Measurements from ENCODE around the gene EIF2S3.

Gene EIF2S3

DNA sequence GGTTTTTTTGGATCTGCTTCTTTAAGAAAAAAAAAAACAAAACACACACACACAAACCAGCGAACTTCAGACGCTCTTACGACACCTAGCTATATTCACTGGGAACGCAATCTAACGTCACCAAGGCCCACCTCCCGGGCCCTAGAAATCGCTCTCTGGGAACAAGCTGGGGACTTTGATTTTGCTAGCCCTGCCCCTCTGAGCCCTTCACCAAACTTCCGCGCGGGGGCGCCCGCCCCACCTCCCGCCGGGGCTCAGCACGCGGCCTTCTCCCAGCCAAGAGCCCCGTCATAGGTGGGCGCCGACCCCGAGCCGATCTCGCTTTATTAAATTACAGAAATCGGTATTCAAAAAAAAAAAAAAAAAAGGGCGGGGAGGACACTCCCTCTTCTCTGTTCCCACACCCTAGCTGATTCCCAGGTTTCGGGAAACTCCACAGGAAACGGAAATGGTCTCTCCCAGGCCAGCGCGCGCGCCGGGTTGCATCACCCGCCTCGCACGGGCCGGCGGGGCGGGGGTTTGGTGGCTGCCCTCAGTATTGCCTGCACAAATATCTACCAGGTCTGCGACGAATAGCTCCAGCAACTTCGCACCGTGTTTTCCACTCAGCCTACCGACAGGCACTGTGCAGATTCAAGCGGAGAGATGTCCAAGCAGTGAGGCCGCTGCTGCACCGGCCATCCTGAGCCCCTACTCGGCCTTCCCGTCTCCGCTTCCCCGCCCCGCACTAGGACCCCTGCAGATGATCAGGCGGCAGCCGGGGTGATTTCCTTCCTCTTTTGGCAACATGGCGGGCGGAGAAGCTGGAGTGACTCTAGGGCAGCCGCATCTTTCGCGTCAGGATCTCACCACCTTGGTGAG lies at the start of gene EIF2S3:
Gene EIF2S3 (plus strand): TSS at position 775 of the 861 bp plus-strand sequence. CDS start 13 bp downstream, at position 788.
- TF ChIP-seq, protein P1, sequence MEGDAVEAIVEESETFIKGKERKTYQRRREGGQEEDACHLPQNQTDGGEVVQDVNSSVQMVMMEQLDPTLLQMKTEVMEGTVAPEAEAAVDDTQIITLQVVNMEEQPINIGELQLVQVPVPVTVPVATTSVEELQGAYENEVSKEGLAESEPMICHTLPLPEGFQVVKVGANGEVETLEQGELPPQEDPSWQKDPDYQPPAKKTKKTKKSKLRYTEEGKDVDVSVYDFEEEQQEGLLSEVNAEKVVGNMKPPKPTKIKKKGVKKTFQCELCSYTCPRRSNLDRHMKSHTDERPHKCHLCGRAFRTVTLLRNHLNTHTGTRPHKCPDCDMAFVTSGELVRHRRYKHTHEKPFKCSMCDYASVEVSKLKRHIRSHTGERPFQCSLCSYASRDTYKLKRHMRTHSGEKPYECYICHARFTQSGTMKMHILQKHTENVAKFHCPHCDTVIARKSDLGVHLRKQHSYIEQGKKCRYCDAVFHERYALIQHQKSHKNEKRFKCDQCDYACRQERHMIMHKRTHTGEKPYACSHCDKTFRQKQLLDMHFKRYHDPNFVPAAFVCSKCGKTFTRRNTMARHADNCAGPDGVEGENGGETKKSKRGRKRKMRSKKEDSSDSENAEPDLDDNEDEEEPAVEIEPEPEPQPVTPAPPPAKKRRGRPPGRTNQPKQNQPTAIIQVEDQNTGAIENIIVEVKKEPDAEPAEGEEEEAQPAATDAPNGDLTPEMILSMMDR (IDR thresholded peaks at IDR 0.05; ENCODE audit: borderline replicate concordance, control extremely low read depth, extremely low read depth, insufficient read depth, missing control alignments) = peak; percentile 49
- in situ Hi-C loops (cut with MboI; ENCODE audit: low sequenced_read_pairs, unreplicated experiment) = no loop called here
- DNase-seq (ENCODE audit: low spot score) = peak; percentile 87

DNA sequence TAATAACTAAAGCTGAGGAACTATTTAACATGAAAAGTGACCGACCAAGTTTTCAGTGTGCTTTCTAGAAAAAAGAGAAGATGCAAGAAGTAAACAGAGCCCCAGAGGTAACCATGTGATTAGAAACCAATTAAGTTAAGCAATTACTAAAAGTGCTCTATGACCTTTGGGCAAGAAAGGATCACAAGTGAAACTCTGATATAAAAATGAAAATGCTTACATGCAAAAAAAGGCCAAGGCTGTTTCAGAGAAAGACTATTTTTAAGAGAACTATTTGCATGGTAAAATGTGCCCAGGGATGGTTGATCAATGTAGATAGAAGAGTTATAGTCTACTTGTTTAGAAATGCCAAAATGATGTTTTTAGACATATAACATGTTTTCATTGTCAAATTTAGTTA lies 49.7 kb upstream of the EIF2S3 start:
- DNase-seq (ENCODE audit: low spot score) = no peak
- in situ Hi-C loops (cut with MboI; ENCODE audit: low sequenced_read_pairs, unreplicated experiment) = no loop called here

DNA sequence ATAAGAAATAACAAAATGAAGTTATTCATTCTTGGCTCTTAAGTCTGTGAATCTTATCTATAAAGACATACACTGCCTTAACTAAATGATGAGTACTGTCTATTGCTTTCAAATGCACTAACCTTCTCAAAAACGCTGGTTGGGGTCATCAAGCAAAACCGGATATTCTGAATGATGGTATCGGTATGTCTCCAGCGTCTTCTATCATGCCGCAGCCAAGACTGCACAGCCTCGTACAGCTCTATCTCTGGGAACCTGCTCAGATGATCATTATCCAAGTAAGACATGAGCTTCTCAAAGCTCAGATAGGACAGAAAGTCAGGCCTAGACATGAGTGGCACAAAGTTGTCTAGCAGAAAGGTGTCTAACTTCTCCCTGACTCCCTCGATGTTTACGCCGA lies 48.9 kb upstream of the EIF2S3 start:
- in situ Hi-C loops (cut with MboI; ENCODE audit: low sequenced_read_pairs, unreplicated experiment) = no loop called here
- TF ChIP-seq, protein P1 (IDR thresholded peaks at IDR 0.05; ENCODE audit: borderline replicate concordance, control extremely low read depth, extremely low read depth, insufficient read depth, missing control alignments) = no peak
- DNase-seq (ENCODE audit: low spot score) = no peak

More for the DNA sequence above, 49.7 kb upstream of the EIF2S3 start:
- TF ChIP-seq, protein P1 (IDR thresholded peaks at IDR 0.05; ENCODE audit: borderline replicate concordance, control extremely low read depth, extremely low read depth, insufficient read depth, missing control alignments) = no peak

DNA sequence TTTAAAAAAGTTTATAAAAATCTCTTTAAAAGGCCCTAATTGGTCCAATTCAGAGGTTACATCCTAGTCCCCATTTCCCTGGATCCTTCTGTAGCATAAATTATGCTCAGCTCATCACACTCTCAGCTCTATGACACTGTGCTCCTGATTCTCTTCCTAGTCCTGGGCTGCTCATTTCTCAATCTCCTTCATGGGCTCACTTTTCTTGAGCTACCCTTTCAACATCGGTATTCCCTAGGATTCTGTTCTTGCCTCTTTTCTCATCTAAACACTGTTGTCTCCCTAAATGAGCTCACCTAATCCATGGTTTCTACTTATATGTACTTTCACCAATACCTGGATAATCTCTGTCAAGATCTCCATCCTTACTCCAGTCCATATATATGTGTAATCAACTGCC lies 42.5 kb upstream of the EIF2S3 start:
- in situ Hi-C loops (cut with MboI; ENCODE audit: low sequenced_read_pairs, unreplicated experiment) = no loop called here
- TF ChIP-seq, protein P1 (IDR thresholded peaks at IDR 0.05; ENCODE audit: borderline replicate concordance, control extremely low read depth, extremely low read depth, insufficient read depth, missing control alignments) = no peak
- DNase-seq (ENCODE audit: low spot score) = no peak

DNA sequence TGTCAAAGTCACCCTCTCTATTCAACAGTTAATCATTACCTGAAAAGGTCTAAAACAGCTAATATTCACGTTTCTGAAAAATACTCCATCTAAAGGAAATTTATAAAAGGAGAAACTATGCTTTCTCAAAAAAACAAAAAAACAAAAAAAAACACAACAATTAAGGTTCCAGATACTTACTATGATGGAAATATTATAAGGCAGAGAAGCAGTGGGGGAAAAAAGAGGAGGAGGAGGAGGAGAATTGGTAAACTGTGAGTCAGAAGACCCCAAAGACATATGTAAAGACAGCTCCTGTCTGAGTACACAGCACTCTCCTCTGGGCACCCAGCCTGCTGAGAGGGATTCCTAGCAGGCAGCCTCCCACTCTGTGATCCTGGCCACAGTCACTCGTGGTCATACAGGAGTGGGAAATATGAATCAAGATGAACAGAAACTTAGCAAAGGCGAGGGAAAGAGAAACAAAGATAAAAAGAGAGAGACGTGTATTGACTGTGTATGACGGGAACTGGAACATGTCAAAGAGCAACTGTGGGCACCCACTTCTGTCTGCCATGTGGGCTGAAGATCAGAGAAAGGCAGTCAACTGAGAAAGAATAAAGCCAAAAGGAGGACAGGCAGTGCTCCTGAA lies 40.3 kb upstream of the EIF2S3 start:
- in situ Hi-C loops (cut with MboI; ENCODE audit: low sequenced_read_pairs, unreplicated experiment) = no loop called here
- DNase-seq (ENCODE audit: low spot score) = no peak
- TF ChIP-seq, protein P1 (IDR thresholded peaks at IDR 0.05; ENCODE audit: borderline replicate concordance, control extremely low read depth, extremely low read depth, insufficient read depth, missing control alignments) = no peak

DNA sequence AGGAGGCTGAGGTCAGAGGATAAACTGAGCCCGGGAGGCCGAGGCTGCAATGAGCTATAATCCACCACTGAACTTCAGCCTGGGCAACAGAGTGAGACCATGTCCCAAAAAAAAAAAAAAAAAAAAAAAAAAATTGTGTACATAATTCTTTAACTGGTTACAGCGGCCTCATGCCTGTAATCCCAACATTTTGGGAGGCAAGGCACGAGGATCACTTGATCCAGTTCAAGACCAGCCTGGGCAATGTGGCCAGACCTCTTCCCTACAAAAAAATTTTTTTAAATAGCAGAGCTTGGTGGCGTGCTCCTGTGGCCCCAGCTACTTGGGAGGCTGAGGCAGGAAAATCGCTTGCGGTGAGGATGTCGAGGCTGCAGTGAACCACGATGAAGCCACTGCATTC lies 37.1 kb upstream of the EIF2S3 start:
- in situ Hi-C loops (cut with MboI; ENCODE audit: low sequenced_read_pairs, unreplicated experiment) = no loop called here
- no peak for DNase-seq (ENCODE audit: low spot score)
- TF ChIP-seq, protein P1 (IDR thresholded peaks at IDR 0.05; ENCODE audit: borderline replicate concordance, control extremely low read depth, extremely low read depth, insufficient read depth, missing control alignments) = no peak
